Measurements from ENCODE around the gene ABR. TPM values are rescaled to one million over a fixed set of nuclear protein-coding genes. Genes with fewer than 3 reads are reported as not detected.

The ABR gene
- total RNA-seq, 1 donor from 2014 or later: 59.7 TPM

- no peak for TF ChIP-seq CTCF (conservative IDR thresholded peaks at IDR 0.05)
- H3K4me3 Mint-ChIP-seq: no peak overlapping the region
- H3K9me3 Mint-ChIP-seq: no peaks in the 10 kb centered on the region
- no peaks in the 10 kb centered on the region for H3K27me3 Mint-ChIP-seq (ENCODE audit: low read depth)
- no peak for DNase-seq (ENCODE audit: low read depth, low spot score)
- H3K27ac Mint-ChIP-seq (ENCODE audit: unreplicated experiment): no peak overlapping the region
- H3K4me1 Mint-ChIP-seq: peaks cover 16% of the 10 kb centered on the region
- H3K36me3 Mint-ChIP-seq (ENCODE audit: low read depth): no peaks in the 10 kb centered on the region
Observed at GRCh38 chr17:1168533-1169220, 11.1 kb downstream of the ABR start.

- no peak for TF ChIP-seq CTCF (conservative IDR thresholded peaks at IDR 0.05)
Observed at GRCh38 chr17:1166276-1166675, 13.5 kb downstream of the ABR start.

GRCh38 chr17:1165836-1166235 lies 13.9 kb downstream of the ABR start:
- Mint-ChIP-seq H3K27ac (ENCODE audit: unreplicated experiment) (no peak overlapping the region), H3K9me3 (no peaks in the 10 kb centered on the region), H3K4me1 (peaks cover 16% of the 10 kb centered on the region), H3K27me3 (ENCODE audit: low read depth) (no peaks in the 10 kb centered on the region), H3K36me3 (ENCODE audit: low read depth) (no peaks in the 10 kb centered on the region), H3K4me3 (no peak overlapping the region)
- TF ChIP-seq CTCF (conservative IDR thresholded peaks at IDR 0.05): no peak
- no peak for DNase-seq (ENCODE audit: low read depth, low spot score)

More at GRCh38 chr17:1166276-1166675, 13.5 kb downstream of the ABR start:
- H3K27ac Mint-ChIP-seq (ENCODE audit: unreplicated experiment): no peak overlapping the region
- DNase-seq (ENCODE audit: low read depth, low spot score): no peak
- no peaks in the 10 kb centered on the region for H3K9me3 Mint-ChIP-seq
- no peak overlapping the region for H3K4me3 Mint-ChIP-seq
- H3K36me3 Mint-ChIP-seq (ENCODE audit: low read depth): no peaks in the 10 kb centered on the region
- no peaks in the 10 kb centered on the region for H3K27me3 Mint-ChIP-seq (ENCODE audit: low read depth)
- H3K4me1 Mint-ChIP-seq: peaks cover 16% of the 10 kb centered on the region

GRCh38 chr17:1164935-1165556 lies 14.7 kb downstream of the ABR start:
- Mint-ChIP-seq H3K27me3 (ENCODE audit: low read depth) (no peaks in the 10 kb centered on the region), H3K36me3 (ENCODE audit: low read depth) (no peaks in the 10 kb centered on the region), H3K9me3 (no peaks in the 10 kb centered on the region), H3K4me1 (peaks cover 14% of the 10 kb centered on the region), H3K27ac (ENCODE audit: unreplicated experiment) (no peak overlapping the region), H3K4me3 (no peak overlapping the region)
- TF ChIP-seq CTCF (conservative IDR thresholded peaks at IDR 0.05): no peak
- DNase-seq (ENCODE audit: low read depth, low spot score): no peak

- H3K27ac Mint-ChIP-seq (ENCODE audit: unreplicated experiment): peak overlapping the region; percentile 43
- H3K9me3 Mint-ChIP-seq: no peaks in the 10 kb centered on the region
- H3K4me3 Mint-ChIP-seq: no peak overlapping the region
- DNase-seq (ENCODE audit: low read depth, low spot score): no peak
- no peaks in the 10 kb centered on the region for H3K27me3 Mint-ChIP-seq (ENCODE audit: low read depth)
- H3K36me3 Mint-ChIP-seq (ENCODE audit: low read depth): peaks cover 2% of the 10 kb centered on the region
- no peaks in the 10 kb centered on the region for H3K4me1 Mint-ChIP-seq
- TF ChIP-seq CTCF (conservative IDR thresholded peaks at IDR 0.05): no peak
Observed at GRCh38 chr17:1162116-1162855, 17.5 kb downstream of the ABR start.
